ENCODE data around the gene ZNF8.

- TF ChIP-seq CTCF (IDR thresholded peaks at IDR 0.05; ENCODE audit: low read length) (no peak), EZH2 (optimal IDR thresholded peaks at IDR 0.05; ENCODE audit: low read depth, low read length) (no peak)
Observed at GRCh38 chr19:58277197-58277596, 1.6 kb upstream of the ZNF8 start.
